ENCODE data around the gene PDE6B.

GRCh38 chr4:657338-657833 is 32.0 kb downstream of the PDE6B start:
- TF ChIP-seq CTCF (conservative IDR thresholded peaks at IDR 0.05 in 1 of 2, IDR thresholded peaks at IDR 0.05 in 1 of 2; ENCODE audit: extremely low read depth in 1 of 2, insufficient read depth in 1 of 2, low read depth in 1 of 2, low read length in 2 of 2) (no peak), EZH2 (IDR thresholded peaks at IDR 0.05; ENCODE audit: borderline replicate concordance, low read length) (no peak)
